IMR-90 (cell line): ENCODE measurements around the gene MTHFSD. TPM values are rescaled to one million over a fixed set of nuclear protein-coding genes. Genes with fewer than 3 reads are reported as not detected.

ENCODE experiments used
- ELK1 ChIP-seq: fragments of 150-350 bp; IDR thresholded peaks from 2 replicates; pipeline ENCODE4 v1.6.1; 2016; ENCODE audit warnings: low read depth, mild to moderate bottlenecking, low read length, moderate library complexity, borderline replicate concordance
- POLR2A ChIP-seq: IDR thresholded peaks from 2 replicates; pipeline ENCODE4 v1.6.1; 2012; ENCODE audit warnings: mild to moderate bottlenecking, low read depth, low read length
- polyA plus RNA-seq, 3 experiments: library from polyadenylated mRNA; depleted of rRNA; stranded (reverse); fragments of >200 nt; gene quantifications; 2 replicates each; pipeline ENCODE4 v1.2.3, GENCODE V29; 2012; ENCODE audit warnings: low replicate concordance in 1 of 3
- total RNA-seq: library from RNA; depleted of rRNA; stranded (reverse); fragments of >200 nt; gene quantifications from 2 replicates; pipeline ENCODE4 v1.2.3, GENCODE V29; 2012

The MTHFSD gene
- total and polyA plus RNA-seq, 2 of the 4 experiments (the other 2 are of a cell fraction) = 8.2 to 16.8 TPM

GRCh38 chr16:86584726-86585721, 30.0 kb upstream of the MTHFSD start (continued):
- TF ChIP-seq ELK1 (no peak), POLR2A (no peak; the same call in 1 of the 2 replicates)
